Activated naive CD4-positive, alpha-beta T cell treated with anti-CD3 and anti-CD28 coated beads, Interleukin-2, amount 50 U/mL, for 24 hours (primary cell): ENCODE measurements around the gene FXYD2.

Experiments
- H3K27ac Mint-ChIP-seq: one replicate; pipeline ENCODE4 v1.8.0; 2021; ENCODE audit warnings: mild to moderate bottlenecking, mixed read lengths
- H3K27me3 Mint-ChIP-seq: one replicate; pipeline ENCODE4 v1.8.0; 2021; ENCODE audit warnings: mixed read lengths
- H3K36me3 Mint-ChIP-seq: one replicate; pipeline ENCODE4 v1.8.0; 2021; ENCODE audit warnings: mixed read lengths
- H3K4me1 Mint-ChIP-seq: one replicate; pipeline ENCODE4 v1.8.0; 2021; ENCODE audit warnings: mixed read lengths
- H3K4me3 Mint-ChIP-seq: one replicate; pipeline ENCODE4 v1.8.0; 2021; ENCODE audit warnings: mild to moderate bottlenecking, mixed read lengths
- H3K9me3 Mint-ChIP-seq: one replicate; pipeline ENCODE4 v1.8.0; 2021; ENCODE audit warnings: mixed read lengths

FXYD2 gene

DNA sequence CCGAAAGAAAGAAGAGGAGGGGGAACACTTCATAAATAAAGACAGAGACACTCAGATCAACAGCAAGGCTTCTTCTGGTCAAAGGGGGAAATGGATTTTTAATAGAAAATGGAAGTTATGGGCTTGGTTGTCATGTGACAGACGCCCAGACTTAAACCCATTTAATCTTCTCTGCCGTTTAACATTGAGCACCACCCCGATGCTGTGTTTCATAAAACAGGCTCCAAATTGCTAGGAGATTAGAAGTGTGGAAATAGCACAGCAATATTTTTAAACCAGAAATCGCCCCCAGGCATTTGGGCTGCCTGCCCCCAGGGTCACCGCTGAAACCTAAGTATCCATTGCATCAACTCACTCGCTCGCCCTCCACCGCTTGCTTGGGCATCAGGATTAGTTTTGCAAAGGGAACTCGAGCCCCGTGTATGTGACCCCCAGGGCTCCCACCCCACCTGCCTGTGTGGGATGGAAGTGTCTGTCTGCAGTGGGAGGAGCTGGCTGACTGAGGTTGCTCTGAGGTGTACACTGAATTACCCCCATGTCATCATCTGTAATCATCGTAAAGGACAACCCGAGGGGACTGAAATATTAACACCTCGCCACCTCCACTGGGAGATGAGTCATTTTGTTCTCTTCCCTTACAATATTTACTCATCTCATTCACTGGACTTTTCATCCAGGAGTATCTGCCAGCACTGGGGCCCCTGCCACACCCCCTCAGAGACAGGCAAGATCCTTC, 38.2 kb downstream of the FXYD2 start:
- Mint-ChIP-seq H3K27ac (no peak overlapping the region), H3K4me1 (no peaks in the 10 kb centered on the region), H3K36me3 (no peaks in the 10 kb centered on the region), H3K4me3 (no peak overlapping the region), H3K9me3 (no peaks in the 10 kb centered on the region), H3K27me3 (peaks cover 14% of the 10 kb centered on the region)

DNA sequence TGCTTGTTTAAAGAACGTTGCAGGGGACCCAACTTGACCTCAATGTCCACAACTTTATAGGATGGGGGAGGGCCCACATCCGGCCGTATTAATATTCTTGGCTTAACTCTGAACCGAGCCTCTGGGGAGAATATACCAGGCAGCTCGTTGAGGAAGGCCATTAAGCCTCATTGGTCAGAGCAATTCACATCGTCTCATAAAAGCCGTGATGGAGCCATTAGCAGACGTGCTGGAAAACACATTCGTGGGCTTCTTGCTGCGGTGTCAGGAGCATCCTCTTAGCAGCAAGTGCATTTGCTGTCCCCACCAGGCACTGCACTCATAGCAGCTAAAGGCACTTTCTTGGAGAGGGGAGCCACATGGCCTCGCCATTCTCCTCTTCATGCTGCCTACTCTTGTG, 42.4 kb downstream of the FXYD2 start:
- Mint-ChIP-seq H3K9me3 (no peaks in the 10 kb centered on the region), H3K36me3 (no peaks in the 10 kb centered on the region), H3K4me1 (no peaks in the 10 kb centered on the region), H3K27me3 (peaks cover 18% of the 10 kb centered on the region), H3K27ac (no peak overlapping the region), H3K4me3 (no peak overlapping the region)

DNA sequence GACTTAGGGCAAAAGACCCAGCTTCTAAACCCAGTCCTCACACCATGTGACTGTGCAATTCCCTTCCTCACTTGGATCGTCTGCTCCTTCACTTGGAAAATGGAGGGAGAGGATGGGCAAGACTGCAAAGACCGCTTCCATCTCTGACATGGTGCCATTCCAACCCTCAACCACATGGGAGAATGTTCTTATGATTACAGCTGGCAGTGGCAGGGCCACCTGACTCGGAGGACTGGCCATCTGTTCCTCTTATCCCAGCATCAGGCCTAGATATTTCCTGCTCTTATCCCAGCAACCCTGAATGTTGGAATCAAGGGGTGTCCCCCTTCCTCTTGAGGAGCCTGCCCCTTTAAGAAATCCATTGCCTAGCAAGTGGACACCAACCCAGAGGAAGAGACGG, 42.9 kb downstream of the FXYD2 start:
- Mint-ChIP-seq H3K27me3 (peaks cover 18% of the 10 kb centered on the region), H3K4me3 (no peak overlapping the region), H3K36me3 (no peaks in the 10 kb centered on the region), H3K4me1 (no peaks in the 10 kb centered on the region), H3K27ac (no peak overlapping the region), H3K9me3 (no peaks in the 10 kb centered on the region)

DNA sequence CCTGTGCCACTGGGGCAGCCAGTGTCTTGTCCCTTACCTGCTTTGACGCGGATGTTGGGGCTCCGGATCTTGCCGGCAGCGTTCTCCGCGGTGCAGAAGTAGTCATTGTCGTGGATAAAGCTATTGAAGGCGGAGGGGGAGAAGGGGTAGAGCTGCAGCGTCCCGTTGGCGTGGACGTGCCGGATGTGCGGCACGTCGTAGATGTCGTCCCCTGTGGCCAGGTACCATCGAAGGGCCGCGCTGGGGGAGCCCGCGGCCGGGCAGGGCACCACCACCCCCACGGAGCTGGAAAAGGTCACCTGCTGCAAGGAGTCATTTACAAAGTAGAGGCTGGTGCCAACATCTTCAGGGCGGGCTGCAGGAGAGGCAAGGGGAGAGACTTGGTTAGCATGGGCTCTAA, 44.1 kb downstream of the FXYD2 start:
- no peaks in the 10 kb centered on the region for H3K4me1 Mint-ChIP-seq

DNA sequence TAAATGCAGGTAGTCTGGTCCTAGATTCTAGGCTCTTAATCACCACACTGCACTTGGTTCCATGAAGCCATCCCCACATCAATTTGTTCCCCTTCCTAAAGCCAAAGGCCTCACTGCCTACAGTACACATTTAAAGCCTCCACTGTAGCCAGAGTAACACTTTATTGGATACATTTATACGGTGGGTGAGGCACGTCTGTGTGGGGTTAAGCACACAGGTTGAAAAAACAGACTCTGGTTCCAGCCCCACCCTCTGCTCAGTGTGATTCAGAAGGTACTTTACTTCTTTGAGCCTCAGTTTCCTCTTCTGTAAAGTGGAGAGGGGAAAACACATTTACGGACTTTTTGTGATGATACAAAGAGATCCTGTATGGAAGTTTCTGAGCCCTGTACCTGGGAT, 50.0 kb downstream of the FXYD2 start:
- Mint-ChIP-seq H3K9me3 (no peaks in the 10 kb centered on the region), H3K4me1 (no peaks in the 10 kb centered on the region), H3K27ac (no peak overlapping the region), H3K4me3 (no peak overlapping the region), H3K36me3 (no peaks in the 10 kb centered on the region), H3K27me3 (peaks cover 8% of the 10 kb centered on the region)

More for the DNA sequence above, 44.1 kb downstream of the FXYD2 start:
- no peaks in the 10 kb centered on the region for H3K9me3 Mint-ChIP-seq
- H3K36me3 Mint-ChIP-seq, result no peaks in the 10 kb centered on the region
- no peak overlapping the region for H3K4me3 Mint-ChIP-seq
- H3K27me3 Mint-ChIP-seq, result peaks cover 16% of the 10 kb centered on the region
- no peak overlapping the region for H3K27ac Mint-ChIP-seq

DNA sequence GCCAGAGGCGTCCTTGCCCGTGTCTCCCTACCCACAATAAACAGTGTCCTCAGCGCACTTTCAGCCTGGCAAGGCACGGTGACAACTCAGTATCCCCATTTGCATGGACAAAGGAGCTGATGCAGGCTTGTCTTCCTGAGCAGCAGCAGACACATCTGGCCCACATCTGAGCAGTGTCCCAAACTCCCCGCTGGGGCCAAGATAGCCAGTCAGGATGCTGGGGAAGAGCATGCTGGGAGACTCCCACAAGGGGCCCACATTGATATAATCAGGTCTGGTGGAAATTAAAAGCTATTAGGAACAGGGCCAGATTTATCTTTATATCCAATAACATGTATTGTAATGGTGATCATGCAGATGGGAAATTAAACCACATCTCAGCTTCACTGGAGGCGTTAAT, 52.2 kb downstream of the FXYD2 start:
- Mint-ChIP-seq H3K36me3 (no peaks in the 10 kb centered on the region), H3K27ac (no peak overlapping the region), H3K9me3 (no peaks in the 10 kb centered on the region), H3K4me1 (no peaks in the 10 kb centered on the region), H3K4me3 (no peak overlapping the region), H3K27me3 (peaks cover 4% of the 10 kb centered on the region)

DNA sequence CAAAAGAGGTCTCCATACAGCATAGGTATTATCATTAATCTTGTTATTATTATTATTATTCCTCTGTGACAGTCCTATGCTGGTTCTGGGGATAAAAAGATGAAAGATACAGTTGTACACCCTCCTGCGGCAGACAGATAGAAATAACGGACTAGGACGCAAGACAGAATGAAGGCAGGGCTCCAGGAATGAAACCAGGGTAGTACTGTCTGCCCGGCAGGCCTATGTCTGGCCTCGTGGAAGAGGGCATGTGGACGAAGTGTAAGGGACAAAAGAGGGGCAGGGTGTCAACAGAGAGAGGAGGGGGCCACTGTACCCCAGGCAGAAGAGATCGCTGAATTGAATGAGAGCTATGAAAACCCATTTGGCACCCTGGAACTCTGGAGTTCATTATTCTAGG, 52.7 kb downstream of the FXYD2 start:
- no peaks in the 10 kb centered on the region for H3K4me1 Mint-ChIP-seq
- no peaks in the 10 kb centered on the region for H3K36me3 Mint-ChIP-seq
- H3K27me3 Mint-ChIP-seq, result peaks cover 4% of the 10 kb centered on the region
- H3K9me3 Mint-ChIP-seq, result no peaks in the 10 kb centered on the region
- no peak overlapping the region for H3K27ac Mint-ChIP-seq
- no peak overlapping the region for H3K4me3 Mint-ChIP-seq

DNA sequence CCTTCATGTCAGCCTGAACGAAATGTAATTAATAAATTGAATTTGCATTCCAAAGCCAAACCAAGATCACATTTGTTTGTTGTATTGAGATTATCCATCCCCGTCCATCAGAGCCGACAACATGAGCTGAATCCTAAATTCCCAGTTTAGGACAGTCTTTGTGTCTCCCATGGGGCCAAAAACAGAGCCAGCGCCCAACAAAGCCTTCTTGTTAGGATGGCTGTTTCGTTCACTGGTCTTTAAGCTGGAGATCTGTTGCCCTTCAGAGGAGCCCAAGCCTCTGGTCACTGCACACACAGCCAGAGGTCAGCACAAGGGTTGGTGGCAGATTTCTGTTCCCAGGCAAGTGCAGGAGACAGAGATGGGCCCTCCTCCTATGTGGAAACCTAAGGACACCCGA, 53.3 kb downstream of the FXYD2 start:
- no peaks in the 10 kb centered on the region for H3K36me3 Mint-ChIP-seq
- H3K4me1 Mint-ChIP-seq, result no peaks in the 10 kb centered on the region
- no peaks in the 10 kb centered on the region for H3K9me3 Mint-ChIP-seq
- peaks cover 1% of the 10 kb centered on the region for H3K27me3 Mint-ChIP-seq
- H3K27ac Mint-ChIP-seq, result no peak overlapping the region
- H3K4me3 Mint-ChIP-seq, result no peak overlapping the region

DNA sequence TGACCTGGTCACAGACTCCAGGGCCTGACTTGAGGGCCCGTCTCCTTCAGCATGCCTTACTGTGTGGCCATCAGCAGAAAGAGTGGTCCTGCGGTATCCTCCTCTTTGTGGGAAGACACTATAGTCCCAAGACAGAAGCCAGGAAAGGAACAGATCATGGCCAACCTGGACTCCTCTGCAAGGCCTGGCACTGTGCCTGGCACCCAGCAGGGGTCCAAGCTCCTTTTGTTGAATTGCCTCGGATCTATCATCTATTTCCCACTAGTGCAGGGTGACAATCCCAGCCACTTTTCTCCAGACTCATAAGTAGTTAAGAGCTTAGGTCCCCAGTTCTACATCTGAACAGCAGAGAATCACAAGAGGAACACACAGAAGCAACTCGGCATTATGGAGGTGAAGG, 54.5 kb downstream of the FXYD2 start:
- peaks cover 1% of the 10 kb centered on the region for H3K27me3 Mint-ChIP-seq
- H3K27ac Mint-ChIP-seq, result no peak overlapping the region
- no peak overlapping the region for H3K4me3 Mint-ChIP-seq
- H3K9me3 Mint-ChIP-seq, result no peaks in the 10 kb centered on the region
- H3K36me3 Mint-ChIP-seq, result no peaks in the 10 kb centered on the region
- no peaks in the 10 kb centered on the region for H3K4me1 Mint-ChIP-seq
